GM23248 (cell line): ENCODE measurements around the gene P2RX7.

Experiments
- EZH2 ChIP-seq: fragments of 200-600 bp; sonication (generic); IDR thresholded peaks from 2 replicates; pipeline ENCODE4 v1.6.1; 2018; ENCODE audit warnings: antibody characterized with exemption, mild to moderate bottlenecking; ENCODE audit not compliant: insufficient read depth, poor library complexity, severe bottlenecking
- EZH2phosphoT487 ChIP-seq: fragments of 200-600 bp; sonication (generic); IDR thresholded peaks from 2 replicates; pipeline ENCODE4 v1.6.1; 2018; ENCODE audit warnings: antibody characterized with exemption, moderate library complexity, mild to moderate bottlenecking, low read depth; ENCODE audit not compliant: insufficient read depth

GRCh38 chr12:121099779-121100178 is 32.9 kb upstream of the P2RX7 start:
- TF ChIP-seq EZH2phosphoT487 (no peak), EZH2 (no peak)
